Measurements from ENCODE around the gene LDLRAD4.

GRCh38 chr18:13379062-13379865 lies 160.7 kb downstream of the LDLRAD4 start:
- TF ChIP-seq CTCF (IDR thresholded peaks at IDR 0.05) (no peak), EP300 (IDR thresholded peaks at IDR 0.05) (no peak), POLR2A (IDR thresholded peaks at IDR 0.05) (no peak)

All from tibial nerve (tissue), 4 donors.